ENCODE results near the gene LHX2. TPM values are rescaled to one million over a fixed set of nuclear protein-coding genes. Genes with fewer than 3 reads are reported as not detected.

The LHX2 gene
- total and polyA plus RNA-seq, 7 donors = not detected

GRCh38 chr9:124012368-124013301, 1.1 kb downstream of the LHX2 start:
- no peaks in the 10 kb centered on the region for H3K9me3 ChIP-seq
- TF ChIP-seq, protein P1, sequence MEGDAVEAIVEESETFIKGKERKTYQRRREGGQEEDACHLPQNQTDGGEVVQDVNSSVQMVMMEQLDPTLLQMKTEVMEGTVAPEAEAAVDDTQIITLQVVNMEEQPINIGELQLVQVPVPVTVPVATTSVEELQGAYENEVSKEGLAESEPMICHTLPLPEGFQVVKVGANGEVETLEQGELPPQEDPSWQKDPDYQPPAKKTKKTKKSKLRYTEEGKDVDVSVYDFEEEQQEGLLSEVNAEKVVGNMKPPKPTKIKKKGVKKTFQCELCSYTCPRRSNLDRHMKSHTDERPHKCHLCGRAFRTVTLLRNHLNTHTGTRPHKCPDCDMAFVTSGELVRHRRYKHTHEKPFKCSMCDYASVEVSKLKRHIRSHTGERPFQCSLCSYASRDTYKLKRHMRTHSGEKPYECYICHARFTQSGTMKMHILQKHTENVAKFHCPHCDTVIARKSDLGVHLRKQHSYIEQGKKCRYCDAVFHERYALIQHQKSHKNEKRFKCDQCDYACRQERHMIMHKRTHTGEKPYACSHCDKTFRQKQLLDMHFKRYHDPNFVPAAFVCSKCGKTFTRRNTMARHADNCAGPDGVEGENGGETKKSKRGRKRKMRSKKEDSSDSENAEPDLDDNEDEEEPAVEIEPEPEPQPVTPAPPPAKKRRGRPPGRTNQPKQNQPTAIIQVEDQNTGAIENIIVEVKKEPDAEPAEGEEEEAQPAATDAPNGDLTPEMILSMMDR (IDR thresholded peaks at IDR 0.05) = no peak
- no peak overlapping the region for H3K27ac ChIP-seq
- peaks cover 0 to 98% (median 71%) of the 10 kb centered on the region in 3 donors for H3K27me3 ChIP-seq (ENCODE audit: insufficient read depth in 3 of 3, low read length in 2 of 3)
- intact Hi-C loops (cut with DNase I) = no loop called here
- peaks cover 11% of the 10 kb centered on the region for H3K4me1 ChIP-seq
- H3K4me3 ChIP-seq = peak overlapping the region; percentile 59
- no peaks in the 10 kb centered on the region for H3K36me3 ChIP-seq (ENCODE audit: insufficient read depth in 1 of 2, low read depth in 1 of 2)
- ATAC-seq (no peak), DNase-seq (no peak)
- 30 to 36% (median 34%) methylated on average over 82 to 83 of the region's 83 CpGs for WGBS, 3 donors

DNA sequence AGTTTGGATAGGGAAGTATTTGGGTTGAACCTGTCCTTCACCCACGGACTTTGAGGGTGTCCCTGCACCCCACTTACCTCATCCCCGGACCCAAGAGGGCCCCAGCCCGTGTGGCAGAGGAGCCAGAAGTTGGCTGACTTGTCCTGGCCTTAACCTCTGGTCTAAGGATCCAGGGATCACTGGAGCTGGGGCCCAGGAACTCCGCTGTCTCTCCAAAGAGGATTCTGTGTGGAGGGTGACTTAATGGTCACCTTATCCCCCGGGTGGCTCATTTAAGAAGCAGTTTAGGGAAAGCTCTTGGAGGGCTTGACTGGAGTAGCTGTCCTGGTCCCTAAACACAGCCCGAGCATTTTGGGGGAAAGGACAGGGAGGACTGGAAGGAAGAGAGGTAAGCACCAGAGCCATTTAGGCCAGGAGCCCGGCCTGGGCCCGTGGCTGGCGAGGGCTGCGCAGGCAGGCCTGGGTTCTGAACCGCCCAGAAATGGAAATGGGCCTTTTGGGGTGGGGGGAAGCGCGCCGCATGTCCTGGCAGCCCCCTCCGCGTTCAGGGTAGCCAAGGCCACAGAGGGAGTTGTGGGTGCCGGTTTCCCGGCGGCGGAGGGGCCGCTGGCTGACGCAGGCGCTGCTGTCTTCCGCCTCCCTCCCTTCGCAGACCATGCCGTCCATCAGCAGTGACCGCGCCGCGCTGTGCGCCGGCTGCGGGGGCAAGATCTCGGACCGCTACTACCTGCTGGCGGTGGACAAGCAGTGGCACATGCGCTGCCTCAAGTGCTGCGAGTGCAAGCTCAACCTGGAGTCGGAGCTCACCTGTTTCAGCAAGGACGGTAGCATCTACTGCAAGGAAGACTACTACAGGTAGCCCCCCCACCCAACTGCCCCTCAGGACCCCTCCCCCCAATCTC, 2.0 kb downstream of the LHX2 start:
- Histone ChIP-seq H3K4me1 (peaks cover 6% of the 10 kb centered on the region), H3K36me3 (ENCODE audit: insufficient read depth in 1 of 2, low read depth in 1 of 2) (no peaks in the 10 kb centered on the region), H3K4me3 (no peak overlapping the region), H3K27me3 (ENCODE audit: insufficient read depth in 3 of 3, low read length in 2 of 3) (peaks cover 0 to 98% (median 70%) of the 10 kb centered on the region in 3 donors), H3K27ac (no peak overlapping the region), H3K9me3 (no peaks in the 10 kb centered on the region)
- WGBS, 3 donors = 59 to 83% (median 65%) methylated on average over 29 to 40 of the region's 40 CpGs
- ATAC-seq = no peak
- TF ChIP-seq, protein P1 (IDR thresholded peaks at IDR 0.05) = no peak
- intact Hi-C loops (cut with DNase I) = no loop called here
- DNase-seq = no peak

GRCh38 chr9:124014211-124014955, 2.8 kb downstream of the LHX2 start:
- intact Hi-C loops (cut with DNase I) = no loop called here
- no peak overlapping the region for H3K27ac ChIP-seq
- no peak for DNase-seq
- no peaks in the 10 kb centered on the region for H3K9me3 ChIP-seq
- TF ChIP-seq, protein P1 (IDR thresholded peaks at IDR 0.05) = no peak
- no peak overlapping the region for H3K4me3 ChIP-seq
- no peak for ATAC-seq
- H3K27me3 ChIP-seq (ENCODE audit: insufficient read depth in 3 of 3, low read length in 2 of 3) = peaks cover 0 to 98% (median 69%) of the 10 kb centered on the region in 3 donors
- H3K36me3 ChIP-seq (ENCODE audit: insufficient read depth in 1 of 2, low read depth in 1 of 2) = no peaks in the 10 kb centered on the region
- H3K4me1 ChIP-seq = peaks cover 4% of the 10 kb centered on the region
- 68 to 75% (median 69%) methylated on average over 8 of the region's 8 CpGs for WGBS, 3 donors

GRCh38 chr9:124014956-124015660, 3.5 kb downstream of the LHX2 start:
- 60 to 68% (median 66%) methylated on average over 55 to 57 of the region's 57 CpGs for WGBS, 3 donors
- H3K4me1 ChIP-seq = peaks cover 4% of the 10 kb centered on the region

More at GRCh38 chr9:124014956-124015660, 3.5 kb downstream of the LHX2 start:
- ATAC-seq = no peak
- no peaks in the 10 kb centered on the region for H3K36me3 ChIP-seq (ENCODE audit: insufficient read depth in 1 of 2, low read depth in 1 of 2)
- intact Hi-C loops (cut with DNase I) = no loop called here
- DNase-seq = no peak
- no peaks in the 10 kb centered on the region for H3K9me3 ChIP-seq
- H3K4me3 ChIP-seq = no peak overlapping the region
- H3K27ac ChIP-seq = no peak overlapping the region
- H3K27me3 ChIP-seq (ENCODE audit: insufficient read depth in 3 of 3, low read length in 2 of 3) = peaks cover 0 to 97% (median 69%) of the 10 kb centered on the region in 3 donors
- TF ChIP-seq, protein P1 (IDR thresholded peaks at IDR 0.05) = no peak

Data from psoas muscle (tissue), 8 donors.